ENCODE data around the gene HOXC5.

Gene HOXC5

GRCh38 chr12:54005531-54005852, 27.4 kb upstream of the HOXC5 start:
- Histone ChIP-seq H3K36me3 (ENCODE audit: control insufficient read depth, insufficient read depth, low read length) (no peaks in the 10 kb centered on the region), H3K9ac (ENCODE audit: low read length) (no peak overlapping the region), H3K27ac (ENCODE audit: low read depth, low read length) (no peak overlapping the region), H3K4me1 (ENCODE audit: control insufficient read depth, insufficient read depth, low read length) (peaks cover 3% of the 10 kb centered on the region), H3K27me3 (ENCODE audit: control insufficient read depth, insufficient read depth, low read length) (peaks cover 75% of the 10 kb centered on the region), H3K4me3 (ENCODE audit: low read length) (no peak overlapping the region)

DNA sequence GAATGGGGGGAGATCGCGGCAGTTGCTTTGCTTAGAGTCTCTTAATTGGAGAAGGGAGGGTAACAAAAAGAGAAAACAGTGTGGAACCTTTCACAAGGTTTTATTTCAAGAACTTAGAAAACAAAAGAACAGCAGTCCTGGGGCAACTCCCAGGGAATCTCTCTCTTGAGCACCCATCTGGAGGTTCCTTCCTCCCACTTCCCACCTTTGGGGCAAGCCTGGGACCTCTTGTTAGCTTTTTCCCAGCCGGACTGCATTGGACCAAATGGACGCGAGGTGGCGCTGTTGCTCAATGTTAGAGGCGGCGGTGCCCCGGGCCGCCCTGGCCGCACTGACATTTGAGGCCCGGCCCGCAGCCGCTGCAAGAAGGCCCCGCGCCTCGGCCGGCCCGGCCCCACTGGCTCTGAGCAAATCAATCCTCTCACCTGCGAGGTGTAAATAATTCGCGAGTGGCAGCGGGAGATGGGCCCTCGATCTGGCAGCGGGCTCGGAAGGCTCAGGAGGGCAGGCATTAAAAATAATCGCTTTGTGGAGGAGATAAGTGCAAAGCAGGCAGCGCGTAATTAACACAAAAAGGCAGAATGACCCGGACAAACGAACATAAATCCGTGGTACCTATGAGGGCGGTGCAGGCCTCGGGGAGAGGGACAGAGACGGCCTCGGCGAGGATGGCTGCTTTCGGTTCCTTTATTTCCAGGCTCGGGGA, 26.8 kb upstream of the HOXC5 start:
- Histone ChIP-seq H3K36me3 (ENCODE audit: control insufficient read depth, insufficient read depth, low read length) (no peaks in the 10 kb centered on the region), H3K27ac (ENCODE audit: low read depth, low read length) (no peak overlapping the region), H3K27me3 (ENCODE audit: control insufficient read depth, insufficient read depth, low read length) (peaks cover 75% of the 10 kb centered on the region), H3K4me3 (ENCODE audit: low read length) (peak overlapping the region; percentile 39), H3K4me1 (ENCODE audit: control insufficient read depth, insufficient read depth, low read length) (peaks cover 3% of the 10 kb centered on the region), H3K9ac (ENCODE audit: low read length) (no peak overlapping the region)

GRCh38 chr12:54006559-54007220, 26.2 kb upstream of the HOXC5 start:
- Histone ChIP-seq H3K27me3 (ENCODE audit: control insufficient read depth, insufficient read depth, low read length) (peaks cover 72% of the 10 kb centered on the region), H3K4me1 (ENCODE audit: control insufficient read depth, insufficient read depth, low read length) (peaks cover 3% of the 10 kb centered on the region), H3K4me3 (ENCODE audit: low read length) (peak overlapping the region; percentile 39), H3K9ac (ENCODE audit: low read length) (no peak overlapping the region), H3K27ac (ENCODE audit: low read depth, low read length) (no peak overlapping the region), H3K36me3 (ENCODE audit: control insufficient read depth, insufficient read depth, low read length) (no peaks in the 10 kb centered on the region)

DNA sequence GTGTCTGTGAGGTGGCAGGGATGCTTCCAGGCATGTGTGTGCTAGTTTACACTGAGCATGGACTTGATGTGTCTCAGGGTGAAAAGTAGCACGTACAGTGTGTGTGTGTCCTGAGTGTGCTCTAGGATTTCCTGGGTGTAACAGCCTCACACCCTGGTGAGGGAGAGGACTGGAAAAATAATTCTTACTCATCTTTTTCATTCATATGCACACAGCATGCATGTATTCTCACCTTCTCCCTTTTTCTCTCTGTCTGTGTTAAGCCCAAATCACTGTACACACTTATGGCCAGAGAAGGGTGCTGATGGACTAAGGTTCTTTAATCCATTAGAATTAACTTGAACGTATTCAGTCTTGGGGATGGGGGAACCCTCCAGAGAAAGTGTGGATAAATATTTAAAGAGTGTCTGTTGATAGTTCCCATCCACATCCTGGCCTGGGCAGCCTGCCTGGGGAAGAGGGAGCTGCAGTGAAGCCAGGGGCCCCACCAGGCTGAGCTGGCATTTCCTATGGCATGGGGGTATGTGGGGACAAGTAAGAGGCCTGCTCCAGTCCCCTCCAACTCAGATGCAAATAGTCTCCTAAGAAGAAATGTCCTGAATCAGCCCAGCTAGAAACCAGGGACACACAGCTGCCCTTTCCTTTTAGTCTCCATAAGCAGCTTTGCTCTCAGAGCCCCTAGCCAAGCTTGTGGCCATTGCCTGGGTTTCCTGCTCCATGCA, 25.2 kb upstream of the HOXC5 start:
- no peak overlapping the region for H3K27ac ChIP-seq (ENCODE audit: low read depth, low read length)
- no peak overlapping the region for H3K4me3 ChIP-seq (ENCODE audit: low read length)
- no peaks in the 10 kb centered on the region for H3K36me3 ChIP-seq (ENCODE audit: control insufficient read depth, insufficient read depth, low read length)
- H3K4me1 ChIP-seq (ENCODE audit: control insufficient read depth, insufficient read depth, low read length): peaks cover 3% of the 10 kb centered on the region
- H3K27me3 ChIP-seq (ENCODE audit: control insufficient read depth, insufficient read depth, low read length): peaks cover 66% of the 10 kb centered on the region
- no peak overlapping the region for H3K9ac ChIP-seq (ENCODE audit: low read length)

DNA sequence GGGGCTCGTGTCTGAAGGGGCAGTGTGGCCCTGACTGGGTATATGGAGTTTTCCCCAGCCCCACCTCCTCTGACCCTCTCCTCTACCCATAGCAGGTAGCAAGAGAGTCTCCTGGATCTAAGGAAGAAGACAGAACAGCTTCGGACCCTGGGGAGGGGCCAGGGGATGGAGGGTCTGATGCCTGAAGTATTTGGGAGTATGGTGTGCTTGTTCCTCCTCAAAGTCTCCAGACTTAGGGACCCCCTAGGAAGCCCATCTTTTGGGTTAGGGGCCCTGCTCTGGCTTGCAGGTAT, 24.6 kb upstream of the HOXC5 start:
- Histone ChIP-seq H3K27ac (ENCODE audit: low read depth, low read length) (no peak overlapping the region), H3K4me3 (ENCODE audit: low read length) (no peak overlapping the region), H3K27me3 (ENCODE audit: control insufficient read depth, insufficient read depth, low read length) (peaks cover 67% of the 10 kb centered on the region), H3K4me1 (ENCODE audit: control insufficient read depth, insufficient read depth, low read length) (peaks cover 3% of the 10 kb centered on the region), H3K9ac (ENCODE audit: low read length) (no peak overlapping the region), H3K36me3 (ENCODE audit: control insufficient read depth, insufficient read depth, low read length) (no peaks in the 10 kb centered on the region)

DNA sequence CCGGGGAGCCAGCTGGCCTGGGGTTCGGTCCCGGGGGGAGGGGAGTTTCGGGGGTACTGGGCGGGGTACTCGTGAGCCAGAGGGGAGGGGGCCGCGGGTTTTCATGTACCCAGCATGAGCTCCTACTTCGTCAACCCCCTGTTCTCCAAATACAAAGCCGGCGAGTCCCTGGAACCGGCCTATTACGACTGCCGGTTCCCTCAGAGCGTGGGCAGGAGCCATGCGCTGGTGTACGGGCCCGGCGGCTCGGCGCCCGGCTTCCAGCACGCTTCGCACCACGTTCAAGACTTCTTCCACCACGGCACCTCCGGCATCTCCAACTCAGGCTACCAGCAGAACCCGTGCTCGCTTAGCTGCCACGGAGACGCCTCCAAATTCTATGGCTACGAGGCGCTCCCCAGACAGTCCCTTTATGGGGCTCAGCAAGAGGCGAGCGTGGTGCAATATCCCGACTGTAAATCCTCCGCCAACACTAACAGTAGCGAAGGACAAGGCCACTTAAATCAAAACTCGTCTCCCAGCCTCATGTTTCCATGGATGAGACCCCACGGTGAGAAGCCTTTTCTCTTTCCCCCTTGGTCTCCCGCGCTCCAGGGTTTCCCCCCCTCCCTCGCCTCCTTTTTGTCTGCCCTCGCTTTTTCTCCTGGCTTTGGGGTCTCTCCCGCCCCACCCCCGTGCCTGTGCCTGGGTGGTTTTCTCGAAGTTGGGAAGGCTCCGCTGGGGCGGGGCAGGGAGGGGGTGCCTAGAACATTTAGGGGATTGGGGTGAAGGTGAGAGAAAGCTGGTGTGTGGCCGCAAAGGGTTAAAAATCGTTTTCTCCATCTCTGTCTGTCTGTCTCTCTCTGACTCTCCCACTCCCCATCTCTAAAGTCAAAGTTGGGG, 23.4 kb upstream of the HOXC5 start:
- Histone ChIP-seq H3K27me3 (ENCODE audit: control insufficient read depth, insufficient read depth, low read length) (peaks cover 75% of the 10 kb centered on the region), H3K27ac (ENCODE audit: low read depth, low read length) (no peak overlapping the region), H3K4me1 (ENCODE audit: control insufficient read depth, insufficient read depth, low read length) (peaks cover 3% of the 10 kb centered on the region), H3K4me3 (ENCODE audit: low read length) (no peak overlapping the region), H3K36me3 (ENCODE audit: control insufficient read depth, insufficient read depth, low read length) (no peaks in the 10 kb centered on the region), H3K9ac (ENCODE audit: low read length) (no peak overlapping the region)

- Histone ChIP-seq H3K4me1 (ENCODE audit: control insufficient read depth, insufficient read depth, low read length) (peaks cover 3% of the 10 kb centered on the region), H3K36me3 (ENCODE audit: control insufficient read depth, insufficient read depth, low read length) (no peaks in the 10 kb centered on the region), H3K4me3 (ENCODE audit: low read length) (no peak overlapping the region), H3K27me3 (ENCODE audit: control insufficient read depth, insufficient read depth, low read length) (peaks cover 74% of the 10 kb centered on the region), H3K27ac (ENCODE audit: low read depth, low read length) (no peak overlapping the region), H3K9ac (ENCODE audit: low read length) (no peak overlapping the region)
These were observed 22.5 kb upstream of the HOXC5 start for GRCh38 chr12:54010053-54010971.

GRCh38 chr12:54010972-54011664, 21.7 kb upstream of the HOXC5 start:
- H3K4me3 ChIP-seq (ENCODE audit: low read length): no peak overlapping the region
- no peak overlapping the region for H3K27ac ChIP-seq (ENCODE audit: low read depth, low read length)
- peaks cover 3% of the 10 kb centered on the region for H3K4me1 ChIP-seq (ENCODE audit: control insufficient read depth, insufficient read depth, low read length)
- peaks cover 74% of the 10 kb centered on the region for H3K27me3 ChIP-seq (ENCODE audit: control insufficient read depth, insufficient read depth, low read length)
- H3K9ac ChIP-seq (ENCODE audit: low read length): no peak overlapping the region
- no peaks in the 10 kb centered on the region for H3K36me3 ChIP-seq (ENCODE audit: control insufficient read depth, insufficient read depth, low read length)

DNA sequence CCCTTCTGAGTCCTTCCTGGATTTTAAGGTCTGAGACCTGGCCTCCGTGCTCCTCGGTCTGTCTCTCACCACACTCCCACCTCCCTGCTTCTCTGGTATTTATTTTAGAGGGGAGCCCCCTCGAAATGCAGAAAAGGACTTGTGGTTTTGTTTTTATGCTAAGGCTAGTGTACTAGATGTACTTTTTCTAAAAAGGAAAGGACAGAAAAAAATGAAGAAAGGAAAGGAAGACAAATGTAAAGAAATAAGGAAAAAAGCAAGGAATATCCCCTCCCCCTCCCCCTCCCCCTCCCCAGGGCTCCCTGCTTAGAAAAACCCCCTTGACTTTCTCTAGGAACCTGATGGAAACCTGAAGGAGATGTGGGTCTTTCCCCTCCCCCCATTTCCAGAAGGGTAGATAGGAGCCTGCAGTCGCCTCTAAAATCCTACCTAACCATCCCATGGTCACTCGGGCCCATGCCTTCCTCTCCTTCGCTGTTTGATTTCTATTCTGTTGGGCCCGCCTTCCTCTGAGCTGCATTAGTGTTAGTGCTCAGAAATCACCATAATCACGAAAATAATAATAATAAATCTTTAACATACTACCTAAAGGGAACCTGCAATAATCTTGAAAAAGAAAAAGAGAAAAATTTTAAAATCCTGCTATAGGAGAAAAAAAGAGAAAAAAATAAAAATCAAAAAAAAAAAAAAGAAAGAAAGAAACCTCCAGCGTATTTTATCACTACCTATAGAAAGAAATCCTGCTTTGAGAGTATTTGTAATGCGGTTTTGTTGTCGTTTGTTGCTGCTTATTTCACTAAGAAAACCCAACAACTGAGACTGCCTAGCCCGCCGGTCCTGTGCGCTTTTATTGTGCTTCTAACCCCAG, 21.0 kb upstream of the HOXC5 start:
- Histone ChIP-seq H3K27ac (ENCODE audit: low read depth, low read length) (no peak overlapping the region), H3K27me3 (ENCODE audit: control insufficient read depth, insufficient read depth, low read length) (peaks cover 72% of the 10 kb centered on the region), H3K36me3 (ENCODE audit: control insufficient read depth, insufficient read depth, low read length) (no peaks in the 10 kb centered on the region), H3K9ac (ENCODE audit: low read length) (no peak overlapping the region), H3K4me3 (ENCODE audit: low read length) (no peak overlapping the region), H3K4me1 (ENCODE audit: control insufficient read depth, insufficient read depth, low read length) (peaks cover 3% of the 10 kb centered on the region)

- Histone ChIP-seq H3K27ac (ENCODE audit: low read depth, low read length) (no peak overlapping the region), H3K4me3 (ENCODE audit: low read length) (no peak overlapping the region), H3K27me3 (ENCODE audit: control insufficient read depth, insufficient read depth, low read length) (peaks cover 70% of the 10 kb centered on the region), H3K9ac (ENCODE audit: low read length) (no peak overlapping the region), H3K36me3 (ENCODE audit: control insufficient read depth, insufficient read depth, low read length) (no peaks in the 10 kb centered on the region), H3K4me1 (ENCODE audit: control insufficient read depth, insufficient read depth, low read length) (peaks cover 3% of the 10 kb centered on the region)
These were observed 20.0 kb upstream of the HOXC5 start for GRCh38 chr12:54012631-54013409.
